SKM-1 treated with dmso at 0.1 percent for 144 hours (cell line): ENCODE measurements around the gene TMEM144.
"Not testable (repeated sequence)": the region's sequence is repeated elsewhere in the genome, so short reads cannot be mapped to it uniquely, and the experiment has no call there.

Experiments used
- DNase-seq: peaks from one replicate; lab custom pipeline; 2025; ENCODE audit not compliant: unreplicated experiment; lab: John Stamatoyannopoulos, UW

The TMEM144 gene

GRCh38 chr4:158190718-158191117, 19.6 kb upstream of the TMEM144 start:
- DNase-seq, result no peak

GRCh38 chr4:158192439-158193158, 17.7 kb upstream of the TMEM144 start:
- DNase-seq, result no peak

- DNase-seq, result peak; percentile 38
Observed at GRCh38 chr4:158193171-158193749, 17.0 kb upstream of the TMEM144 start.

GRCh38 chr4:158195297-158195696, 15.0 kb upstream of the TMEM144 start:
- DNase-seq, result no peak

- no peak for DNase-seq
Observed at GRCh38 chr4:158197194-158197776, 13.0 kb upstream of the TMEM144 start.

- no peak for DNase-seq
Observed at GRCh38 chr4:158200214-158200613, 10.1 kb upstream of the TMEM144 start.

- DNase-seq, result no peak
Observed at GRCh38 chr4:158201322-158201721, 9.0 kb upstream of the TMEM144 start.

- no peak for DNase-seq
Observed at GRCh38 chr4:158201876-158202275, 8.4 kb upstream of the TMEM144 start.

- DNase-seq, result no peak
Observed at GRCh38 chr4:158202481-158202880, 7.8 kb upstream of the TMEM144 start.

- no peak for DNase-seq
Observed at GRCh38 chr4:158203436-158203835, 6.8 kb upstream of the TMEM144 start.

GRCh38 chr4:158203929-158204328, 6.4 kb upstream of the TMEM144 start:
- no peak for DNase-seq

GRCh38 chr4:158208963-158209640, 1.2 kb upstream of the TMEM144 start:
- DNase-seq, result peak; percentile 91

GRCh38 chr4:158211222-158211621, 936 bp downstream of the TMEM144 start:
- peak; percentile 11 for DNase-seq

GRCh38 chr4:158213466-158213865, 3.2 kb downstream of the TMEM144 start:
- DNase-seq, result no peak

- no peak for DNase-seq
Observed at GRCh38 chr4:158214856-158215255, 4.6 kb downstream of the TMEM144 start.

GRCh38 chr4:158217763-158218162, 7.5 kb downstream of the TMEM144 start:
- no peak for DNase-seq

- no peak for DNase-seq
Observed at GRCh38 chr4:158219623-158220022, 9.3 kb downstream of the TMEM144 start.

- not testable (repeated sequence) for DNase-seq
Observed at GRCh38 chr4:158224318-158224717, 14.0 kb downstream of the TMEM144 start.

GRCh38 chr4:158224999-158225398, 14.7 kb downstream of the TMEM144 start:
- DNase-seq, result not testable (repeated sequence)

GRCh38 chr4:158227880-158228279, 17.6 kb downstream of the TMEM144 start:
- not testable (repeated sequence) for DNase-seq

- not testable (repeated sequence) for DNase-seq
Observed at GRCh38 chr4:158228399-158228798, 18.1 kb downstream of the TMEM144 start.

GRCh38 chr4:158229768-158230167, 19.5 kb downstream of the TMEM144 start:
- DNase-seq, result no peak
